Stimulated activated CD4-positive, alpha-beta T cell treated with anti-CD3 and anti-CD28 coated beads, Interleukin-2, amount 100 ng/mL, for 24 hours (primary cell): Measurements from ENCODE around the gene RSRC1.
"Not testable (repeated sequence)": the region's sequence is repeated elsewhere in the genome, so short reads cannot be mapped to it uniquely, and the experiment has no call there.

Source experiments
- DNase-seq, 2 donors: peaks; one replicate each; pipeline ENCODE4 v3.0.0-alpha.2; 2020

RSRC1 gene, protein sequence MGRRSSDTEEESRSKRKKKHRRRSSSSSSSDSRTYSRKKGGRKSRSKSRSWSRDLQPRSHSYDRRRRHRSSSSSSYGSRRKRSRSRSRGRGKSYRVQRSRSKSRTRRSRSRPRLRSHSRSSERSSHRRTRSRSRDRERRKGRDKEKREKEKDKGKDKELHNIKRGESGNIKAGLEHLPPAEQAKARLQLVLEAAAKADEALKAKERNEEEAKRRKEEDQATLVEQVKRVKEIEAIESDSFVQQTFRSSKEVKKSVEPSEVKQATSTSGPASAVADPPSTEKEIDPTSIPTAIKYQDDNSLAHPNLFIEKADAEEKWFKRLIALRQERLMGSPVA

GRCh38 chr3:158109804-158110657 is at the start of gene RSRC1:
Gene RSRC1 (plus strand): TSS chr3:158110089. CDS start chr3:158122105, 12,016 bp downstream.
- DNase-seq, result peak; percentile 77

- DNase-seq, result not testable (repeated sequence)
These were observed 44.3 kb upstream of the RSRC1 start for GRCh38 chr3:158065574-158065973.

DNA sequence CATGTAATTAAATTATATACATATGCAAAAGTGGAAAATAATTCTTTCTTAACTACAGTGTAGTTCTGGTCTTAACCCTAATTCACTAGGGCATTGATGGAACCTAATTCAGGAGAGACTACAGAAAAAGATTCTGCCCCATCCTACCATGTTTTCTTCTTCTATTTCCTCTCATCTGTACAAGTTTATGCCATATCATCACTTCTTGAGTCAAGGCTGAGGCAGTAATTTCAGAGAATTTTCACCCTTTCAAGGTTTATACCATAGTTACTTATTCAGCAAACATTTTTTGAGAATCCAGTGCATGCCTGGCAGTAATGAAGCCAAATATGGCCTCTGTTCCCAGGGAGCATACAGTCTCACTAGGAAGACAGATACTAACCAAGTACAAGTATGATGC is 37.1 kb upstream of the RSRC1 start:
- no peak for DNase-seq

DNA sequence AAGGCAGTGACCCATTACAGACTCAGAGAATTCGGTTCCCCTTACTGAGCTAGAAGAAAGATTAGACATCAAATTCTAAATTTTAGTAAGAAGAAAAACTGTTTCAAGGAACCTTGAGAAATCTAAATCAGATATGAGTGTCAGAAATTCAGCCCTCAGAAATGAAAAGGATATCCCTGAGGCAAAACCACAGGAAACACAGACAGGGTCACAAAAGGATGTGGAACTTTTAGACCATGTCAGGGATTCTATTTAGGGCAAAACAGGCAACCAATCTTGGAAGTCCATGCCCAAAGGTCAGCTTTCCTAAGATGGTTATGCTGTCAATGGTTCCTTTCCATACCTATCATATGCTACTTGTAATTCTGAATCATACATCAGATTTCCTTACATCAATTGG is 35.3 kb upstream of the RSRC1 start:
- DNase-seq, result no peak

- DNase-seq, result no peak
These were observed 30.3 kb upstream of the RSRC1 start for GRCh38 chr3:158079599-158079998.

GRCh38 chr3:158084651-158085050 is 25.2 kb upstream of the RSRC1 start:
- no peak for DNase-seq

GRCh38 chr3:158085358-158085757 is 24.5 kb upstream of the RSRC1 start:
- no peak for DNase-seq

- no peak for DNase-seq
These were observed 24.0 kb upstream of the RSRC1 start for GRCh38 chr3:158085931-158086330.

DNA sequence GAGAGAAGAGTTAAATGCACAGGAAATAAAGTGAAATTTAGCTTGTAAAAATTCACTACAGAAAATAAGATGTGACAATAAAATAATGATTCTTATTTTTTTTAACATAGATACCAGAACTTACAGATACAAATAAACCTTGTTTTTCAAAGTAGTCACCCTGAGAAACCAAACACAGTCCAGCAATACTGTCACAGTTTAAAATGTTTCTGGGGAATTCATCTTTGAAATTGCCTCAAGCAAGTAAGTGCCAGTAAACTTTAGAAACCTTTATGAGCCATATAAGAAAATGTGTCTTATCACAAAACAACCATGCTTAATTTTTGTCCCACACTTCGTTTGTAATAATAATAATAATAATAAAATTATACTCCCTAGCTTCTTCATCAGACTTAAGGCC is 23.5 kb upstream of the RSRC1 start:
- no peak for DNase-seq

DNA sequence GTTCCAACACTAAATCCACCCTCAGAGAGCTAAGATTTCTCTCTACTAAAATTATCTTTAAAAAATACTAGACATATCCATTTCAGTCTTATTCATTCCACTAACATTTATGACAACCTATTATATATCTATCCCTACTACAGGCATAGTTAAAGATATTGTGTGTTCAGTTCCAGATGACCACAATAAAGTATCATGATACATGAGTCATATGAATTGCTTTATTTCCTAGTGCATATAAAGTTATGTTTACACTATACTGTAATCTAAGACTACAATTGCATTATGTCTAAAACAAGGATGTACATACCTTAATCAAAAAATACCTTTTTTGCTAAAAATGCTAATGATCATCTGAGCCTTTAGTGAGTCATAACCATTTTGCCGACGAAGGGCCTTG is 23.1 kb upstream of the RSRC1 start:
- no peak for DNase-seq

GRCh38 chr3:158091531-158091930 is 18.4 kb upstream of the RSRC1 start:
- DNase-seq, result no peak

GRCh38 chr3:158093526-158093925 is 16.4 kb upstream of the RSRC1 start:
- no peak for DNase-seq

GRCh38 chr3:158094235-158095110 is 15.4 kb upstream of the RSRC1 start:
- no peak for DNase-seq

- no peak for DNase-seq
These were observed 14.6 kb upstream of the RSRC1 start for GRCh38 chr3:158095111-158095813.

DNA sequence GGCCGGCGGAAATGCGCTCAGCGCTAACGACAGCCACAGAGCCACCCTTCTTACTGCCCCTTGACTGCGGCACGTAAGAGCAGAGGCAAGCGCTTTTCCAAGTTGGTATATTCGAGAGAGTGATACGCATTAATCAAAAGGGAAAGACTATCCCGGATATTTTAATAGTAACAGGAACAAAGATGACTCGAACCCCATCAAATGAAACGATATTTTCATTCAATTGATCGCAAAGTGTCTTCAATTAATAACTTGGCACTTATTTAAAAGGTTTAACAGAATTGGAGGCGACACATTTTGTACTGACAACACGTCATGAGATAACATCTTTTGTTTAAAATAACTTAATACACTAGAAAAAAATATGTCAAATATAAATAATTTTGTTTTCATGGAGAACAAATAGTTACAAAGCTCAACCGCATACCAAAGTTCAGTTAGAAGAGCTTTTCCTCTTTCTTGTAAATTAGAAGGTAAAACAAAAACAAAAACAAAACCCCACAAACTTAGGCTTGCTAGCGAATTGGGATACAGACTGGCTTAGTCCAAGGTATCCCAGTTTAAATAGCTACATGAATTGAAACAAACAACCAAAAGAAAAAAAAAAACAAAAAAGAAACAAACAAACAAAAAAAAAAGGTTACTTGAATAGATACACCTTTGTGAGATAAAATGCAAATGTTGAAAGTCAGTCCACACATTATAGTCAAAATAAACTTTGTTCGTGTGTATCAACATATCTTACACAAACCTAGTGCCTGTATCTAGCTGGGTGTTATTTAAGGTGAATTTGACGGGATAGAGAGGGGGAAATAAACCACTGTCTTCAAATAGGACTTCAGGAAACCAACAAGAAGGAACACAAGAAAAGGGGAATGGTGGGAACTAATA is 13.8 kb upstream of the RSRC1 start:
- DNase-seq, result no peak

- DNase-seq, result no peak
These were observed 12.8 kb upstream of the RSRC1 start for GRCh38 chr3:158097081-158097592.

- DNase-seq, result peak; percentile 73 to 77
These were observed 12.1 kb upstream of the RSRC1 start for GRCh38 chr3:158097593-158098308.

DNA sequence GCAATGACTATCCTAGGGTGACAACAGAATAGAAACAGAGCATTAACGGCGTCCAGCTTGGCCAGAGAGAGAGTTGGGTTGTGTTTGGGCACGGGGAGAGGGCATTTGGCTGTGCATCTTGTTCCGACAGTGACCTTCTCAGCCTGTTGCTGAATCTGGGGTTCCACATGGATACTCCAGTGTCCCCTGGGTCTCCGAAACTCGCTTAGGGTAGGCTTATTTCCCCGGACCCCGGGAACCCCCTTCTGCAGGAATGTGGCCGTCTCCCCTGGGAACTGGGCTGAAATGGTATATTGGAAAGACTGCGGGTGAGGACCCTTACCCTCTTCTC is 11.6 kb upstream of the RSRC1 start:
- no peak for DNase-seq

GRCh38 chr3:158098834-158099424 is 11.0 kb upstream of the RSRC1 start:
- DNase-seq, result no peak

DNA sequence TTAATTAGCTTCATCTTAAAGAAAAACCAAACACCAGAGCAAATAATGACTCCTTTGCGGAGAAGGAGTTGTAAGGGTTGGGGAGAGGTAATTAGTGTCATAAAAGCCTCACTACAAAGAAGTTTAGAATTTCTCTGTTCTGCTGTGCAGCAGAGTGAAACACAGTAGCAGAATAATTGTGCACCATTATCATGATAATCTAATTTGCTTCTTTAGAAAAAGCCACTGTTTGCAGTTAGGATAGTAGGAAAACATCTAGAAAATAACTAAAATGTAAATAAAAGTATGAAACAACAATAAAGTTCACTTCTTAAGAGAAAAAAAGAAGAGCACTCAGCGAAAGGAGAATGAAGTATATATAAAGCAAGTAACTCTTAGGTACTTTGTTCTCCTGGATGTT is 9.2 kb upstream of the RSRC1 start:
- no peak for DNase-seq
